Esophagus (tissue), 2 donors: Measurements from ENCODE around the gene DAB2. TPM values are rescaled to one million over a fixed set of nuclear protein-coding genes. Genes with fewer than 3 reads are reported as not detected.
"Not testable (repeated sequence)": the region's sequence is repeated elsewhere in the genome, so short reads cannot be mapped to it uniquely, and the experiment has no call there.

Source experiments
- H3K27ac ChIP-seq, 2 donors: one replicate each; pipeline ENCODE4 v1.5.1; 2013; ENCODE audit warnings: low read depth in 2 of 2, mild to moderate bottlenecking in 2 of 2, inconsistent platforms in 1 of 2, low read length in 1 of 2, moderate library complexity in 1 of 2
- H3K27me3 ChIP-seq, 2 donors: one replicate each; pipeline ENCODE4 v1.6.1; 2013; ENCODE audit warnings: low read length in 2 of 2, control low read depth in 1 of 2, mild to moderate bottlenecking in 1 of 2; ENCODE audit not compliant: insufficient read depth in 2 of 2, control insufficient read depth in 1 of 2
- H3K36me3 ChIP-seq, 2 donors: one replicate each; pipeline ENCODE4 v1.6.1; 2013; ENCODE audit warnings: low read length in 1 of 2; ENCODE audit not compliant: control insufficient read depth in 2 of 2, insufficient read depth in 2 of 2
- H3K4me1 ChIP-seq, 2 donors: one replicate each; pipeline ENCODE4 v1.6.1; 2013; ENCODE audit warnings: low read length in 1 of 2; ENCODE audit not compliant: control insufficient read depth in 2 of 2, insufficient read depth in 2 of 2
- H3K4me3 ChIP-seq, 2 donors: one replicate each; pipeline ENCODE4 v1.5.1; 2013; ENCODE audit warnings: low read length in 2 of 2, mild to moderate bottlenecking in 2 of 2, low read depth in 1 of 2, moderate library complexity in 1 of 2
- H3K9me3 ChIP-seq, 2 donors: one replicate each; pipeline ENCODE4 v1.6.1; 2013; ENCODE audit warnings: mild to moderate bottlenecking in 2 of 2, low read depth in 1 of 2, low read length in 1 of 2, moderate library complexity in 1 of 2; ENCODE audit not compliant: control insufficient read depth in 2 of 2, insufficient read depth in 1 of 2
- WGBS, 2 donors: extraction: QIAGEN DNeasy Blood & Tissue Kit; methylation state at CpG; one replicate each; pipeline ENCODE4 v1.1.7; 2013; 5-methylcytosine and 5-hydroxymethylcytosine counted together
- polyA plus RNA-seq, 2 donors: library from polyadenylated mRNA; stranded (reverse); fragments of 200-250 nt; gene quantifications; one replicate each; pipeline ENCODE4 v1.2.3, GENCODE V29; 2013
- donor health status: healthy with polysubstance abuse.
- donor health status: Bipolar disorder and iron deficiency.

The DAB2 gene
- polyA plus RNA-seq, 2 donors: 2.0 to 2.4 TPM

- no peaks in the 10 kb centered on the region for H3K27me3 ChIP-seq
- H3K9me3 ChIP-seq: peaks cover 0 to 5% of the 10 kb centered on the region in 2 donors
- WGBS, 2 donors: 93 to 96% methylated on average over 1 of the region's 1 CpG
- no peaks in the 10 kb centered on the region for H3K36me3 ChIP-seq
- H3K4me3 ChIP-seq: no peak overlapping the region
- no peaks in the 10 kb centered on the region for H3K4me1 ChIP-seq
- no peak overlapping the region for H3K27ac ChIP-seq
These were observed 82.3 kb downstream of the DAB2 start for GRCh38 chr5:39342460-39342859.

- H3K9me3 ChIP-seq: peaks cover 0 to 5% of the 10 kb centered on the region in 2 donors
- 78 to 85% methylated on average over 1 of the region's 1 CpG for WGBS, 2 donors
- no peak overlapping the region for H3K4me3 ChIP-seq
- H3K27me3 ChIP-seq: no peaks in the 10 kb centered on the region
- no peaks in the 10 kb centered on the region for H3K36me3 ChIP-seq
- no peaks in the 10 kb centered on the region for H3K4me1 ChIP-seq
- no peak overlapping the region for H3K27ac ChIP-seq
These were observed 82.9 kb downstream of the DAB2 start for GRCh38 chr5:39341896-39342295.

- Histone ChIP-seq H3K9me3 (peaks cover 0 to 5% of the 10 kb centered on the region in 2 donors), H3K36me3 (no peaks in the 10 kb centered on the region), H3K4me3 (no peak overlapping the region), H3K27me3 (no peaks in the 10 kb centered on the region), H3K27ac (no peak overlapping the region), H3K4me1 (no peaks in the 10 kb centered on the region)
- WGBS, 2 donors: 31 to 58% methylated on average over 1 of the region's 1 CpG
These were observed 84.3 kb downstream of the DAB2 start for GRCh38 chr5:39340506-39340905.

GRCh38 chr5:39337252-39337915, 87.4 kb downstream of the DAB2 start:
- whole genome bisulfite sequencing, 2 donors: 64 to 71% methylated on average over 1 of the region's 1 CpG
- no peaks in the 10 kb centered on the region for H3K36me3 ChIP-seq

GRCh38 chr5:39334296-39334695, 90.5 kb downstream of the DAB2 start:
- H3K27ac ChIP-seq, H3K36me3 ChIP-seq, H3K4me3 ChIP-seq, H3K4me1 ChIP-seq, H3K27me3 ChIP-seq, H3K9me3 ChIP-seq: not testable (repeated sequence)
- WGBS, 2 donors: 92 to 94% methylated on average over 17 to 27 of the region's 27 CpGs

More at GRCh38 chr5:39337252-39337915, 87.4 kb downstream of the DAB2 start:
- H3K27me3 ChIP-seq: no peaks in the 10 kb centered on the region
- no peaks in the 10 kb centered on the region for H3K9me3 ChIP-seq
- no peak overlapping the region for H3K4me3 ChIP-seq
- no peaks in the 10 kb centered on the region for H3K4me1 ChIP-seq
- no peak overlapping the region for H3K27ac ChIP-seq

- Histone ChIP-seq H3K36me3 (no peaks in the 10 kb centered on the region), H3K9me3 (no peaks in the 10 kb centered on the region), H3K27me3 (no peaks in the 10 kb centered on the region), H3K4me1 (no peaks in the 10 kb centered on the region), H3K4me3 (no peak overlapping the region), H3K27ac (no peak overlapping the region)
- 94 to 97% methylated on average over 1 of the region's 1 CpG for WGBS, 2 donors
These were observed 91.7 kb downstream of the DAB2 start for GRCh38 chr5:39333104-39333503.

GRCh38 chr5:39331861-39332381, 92.9 kb downstream of the DAB2 start:
- WGBS, 2 donors: 66 to 82% methylated on average over 2 of the region's 2 CpGs
- H3K9me3 ChIP-seq: no peaks in the 10 kb centered on the region
- H3K4me1 ChIP-seq: no peaks in the 10 kb centered on the region
- H3K27ac ChIP-seq: no peak overlapping the region
- H3K27me3 ChIP-seq: no peaks in the 10 kb centered on the region
- no peak overlapping the region for H3K4me3 ChIP-seq
- H3K36me3 ChIP-seq: no peaks in the 10 kb centered on the region

- no peaks in the 10 kb centered on the region for H3K9me3 ChIP-seq
- H3K27me3 ChIP-seq: no peaks in the 10 kb centered on the region
- no peak overlapping the region for H3K4me3 ChIP-seq
- H3K27ac ChIP-seq: no peak overlapping the region
- WGBS, 2 donors: 77 to 89% methylated on average over 1 of the region's 1 CpG
- H3K4me1 ChIP-seq: no peaks in the 10 kb centered on the region
- no peaks in the 10 kb centered on the region for H3K36me3 ChIP-seq
These were observed 96.0 kb downstream of the DAB2 start for GRCh38 chr5:39328731-39329130.

- Histone ChIP-seq H3K4me1 (no peaks in the 10 kb centered on the region), H3K4me3 (no peak overlapping the region), H3K36me3 (no peaks in the 10 kb centered on the region), H3K27ac (no peak overlapping the region), H3K27me3 (no peaks in the 10 kb centered on the region), H3K9me3 (no peaks in the 10 kb centered on the region)
- WGBS, 2 donors: 67 to 78% methylated on average over 3 of the region's 3 CpGs
These were observed 101.2 kb downstream of the DAB2 start for GRCh38 chr5:39323542-39323941.
